Ammon's horn (tissue), 1 donor: ENCODE results near the gene SLC10A4.
"Not testable (repeated sequence)": the region's sequence is repeated elsewhere in the genome, so short reads cannot be mapped to it uniquely, and the experiment has no call there.

Experiments used
- DNase-seq: peaks from one replicate; pipeline ENCODE4 v3.0.0-alpha.2; 2016; ENCODE audit warnings: low spot score

Gene SLC10A4, protein sequence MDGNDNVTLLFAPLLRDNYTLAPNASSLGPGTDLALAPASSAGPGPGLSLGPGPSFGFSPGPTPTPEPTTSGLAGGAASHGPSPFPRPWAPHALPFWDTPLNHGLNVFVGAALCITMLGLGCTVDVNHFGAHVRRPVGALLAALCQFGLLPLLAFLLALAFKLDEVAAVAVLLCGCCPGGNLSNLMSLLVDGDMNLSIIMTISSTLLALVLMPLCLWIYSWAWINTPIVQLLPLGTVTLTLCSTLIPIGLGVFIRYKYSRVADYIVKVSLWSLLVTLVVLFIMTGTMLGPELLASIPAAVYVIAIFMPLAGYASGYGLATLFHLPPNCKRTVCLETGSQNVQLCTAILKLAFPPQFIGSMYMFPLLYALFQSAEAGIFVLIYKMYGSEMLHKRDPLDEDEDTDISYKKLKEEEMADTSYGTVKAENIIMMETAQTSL

DNA sequence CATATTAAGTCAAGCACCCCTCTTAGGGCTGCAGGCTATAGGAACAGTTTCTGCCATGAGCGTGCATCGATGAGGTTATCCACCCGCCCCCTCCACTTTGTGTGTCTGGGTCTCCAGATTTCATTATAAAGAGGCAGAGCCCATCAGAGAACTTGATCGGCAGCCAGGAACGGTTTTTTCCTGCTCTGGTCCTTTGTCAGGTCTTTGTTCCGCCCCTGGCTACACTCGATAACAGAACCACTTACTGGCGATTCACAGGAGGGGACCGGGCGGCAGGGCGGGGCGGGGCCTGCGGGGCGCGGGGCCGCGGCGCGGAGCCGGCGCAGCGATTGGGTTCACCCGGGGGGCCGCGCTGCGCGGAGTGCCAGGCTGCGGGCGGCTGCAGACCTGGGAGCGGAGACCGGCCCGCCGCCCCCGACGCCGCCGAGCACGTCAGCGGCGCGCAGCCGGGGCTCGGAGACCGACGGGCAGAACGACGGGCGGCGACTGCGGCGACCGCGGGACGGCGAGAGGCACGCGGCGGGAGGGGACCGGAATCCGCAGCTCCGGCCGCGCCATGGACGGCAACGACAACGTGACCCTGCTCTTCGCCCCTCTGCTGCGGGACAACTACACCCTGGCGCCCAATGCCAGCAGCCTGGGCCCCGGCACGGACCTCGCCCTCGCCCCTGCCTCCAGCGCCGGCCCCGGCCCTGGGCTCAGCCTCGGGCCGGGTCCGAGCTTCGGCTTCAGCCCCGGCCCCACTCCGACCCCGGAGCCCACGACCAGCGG is at the start of gene SLC10A4:
SLC10A4 (plus strand) TSS at position 338 of the 771 bp plus-strand sequence; CDS start at position 557, 219 bp downstream.
- no peak for DNase-seq

DNA sequence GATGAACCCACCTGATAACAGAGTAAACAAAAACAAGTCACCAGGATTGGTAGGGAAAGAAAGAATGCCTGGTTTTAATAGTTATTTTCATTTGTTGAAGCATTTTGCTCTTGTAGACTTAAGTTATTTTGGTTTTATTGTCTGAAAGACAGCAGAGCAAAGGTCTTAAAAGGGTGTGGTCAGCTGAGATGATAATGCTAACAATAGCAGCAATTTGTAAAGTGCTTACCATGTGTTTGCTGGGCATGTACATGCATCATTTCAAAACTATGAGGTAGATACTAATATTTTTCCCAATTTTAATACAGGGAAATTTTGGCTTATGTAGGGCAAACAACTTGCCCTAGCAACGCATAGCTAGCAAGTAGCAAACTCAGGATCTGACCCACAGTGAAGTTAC is 46.8 kb upstream of the SLC10A4 start:
- no peak for DNase-seq

DNA sequence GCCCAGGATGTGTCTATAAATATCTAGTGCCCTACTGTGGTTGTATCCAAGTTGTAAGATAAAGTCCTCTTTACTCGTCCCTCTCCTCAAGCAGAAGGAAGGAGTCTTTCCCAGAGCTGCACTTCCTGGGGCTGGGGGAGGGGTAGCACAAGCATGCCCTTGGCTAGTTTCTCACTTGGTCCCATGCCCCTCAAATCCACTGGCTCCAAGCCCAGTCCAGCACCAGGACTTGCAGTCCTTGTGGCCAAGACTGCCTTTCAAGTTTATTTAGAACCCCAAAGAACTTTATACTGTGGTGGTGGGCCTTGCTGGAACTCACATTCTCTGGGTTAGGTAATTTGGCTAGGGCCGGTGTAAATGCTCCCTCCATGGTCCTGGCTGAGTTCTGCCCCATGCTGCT is 43.2 kb upstream of the SLC10A4 start:
- DNase-seq: peak; percentile 53

DNA sequence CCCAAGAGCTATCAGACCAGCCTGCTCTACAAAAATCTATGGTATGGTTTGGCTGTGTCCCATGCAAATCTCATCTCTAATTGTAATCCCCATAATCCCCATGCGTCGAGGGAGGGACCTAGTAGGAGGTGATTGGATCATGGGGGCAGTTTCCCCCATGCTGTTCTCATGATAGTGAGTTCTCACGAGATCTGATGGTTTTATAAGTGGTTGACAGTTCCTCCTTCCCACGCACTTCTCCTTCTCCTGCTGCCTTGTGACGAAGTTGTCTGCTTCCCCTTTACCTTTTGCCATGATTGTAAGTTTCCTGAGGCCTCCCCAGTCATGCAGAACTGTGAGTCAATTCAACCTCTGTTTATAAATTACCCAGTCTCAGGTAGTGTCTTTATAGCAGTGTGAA is 42.2 kb upstream of the SLC10A4 start:
- not testable (repeated sequence) for DNase-seq

DNA sequence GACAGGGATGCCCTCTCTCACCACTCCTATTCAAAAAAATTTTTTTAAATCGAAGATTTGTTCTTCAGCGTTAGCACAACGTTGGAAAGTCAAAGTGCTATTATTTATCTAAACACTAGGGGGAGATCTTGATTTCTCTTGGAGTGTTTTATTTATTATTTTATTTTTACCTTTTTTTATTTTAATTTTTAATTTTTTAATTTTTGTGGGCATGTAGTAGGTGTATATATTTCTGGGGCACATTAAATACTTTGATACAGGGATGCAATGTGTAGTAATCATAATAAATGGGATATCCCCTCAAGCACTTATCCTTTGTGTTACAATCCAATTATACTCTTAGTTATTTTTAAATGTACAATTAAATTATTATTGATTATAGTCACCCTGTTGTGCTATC is 37.4 kb upstream of the SLC10A4 start:
- DNase-seq: no peak

DNA sequence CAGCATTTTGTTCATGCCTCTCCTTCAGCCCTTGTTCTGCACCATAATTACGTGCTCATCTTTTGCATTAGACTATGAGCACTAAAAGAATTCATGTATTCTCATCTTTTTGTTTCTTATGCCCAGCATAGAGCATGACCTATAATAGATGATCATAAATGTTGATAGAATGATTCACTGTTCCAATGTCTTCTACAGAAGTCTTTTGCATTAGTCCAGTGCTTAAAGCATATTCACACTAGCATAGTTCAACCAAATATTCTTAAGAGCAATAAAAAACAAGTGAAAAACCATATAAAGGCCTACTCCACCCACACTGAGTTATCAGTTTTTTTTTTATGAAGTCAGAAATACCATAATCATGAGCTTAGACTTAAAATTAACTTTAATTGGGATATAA is 36.5 kb upstream of the SLC10A4 start:
- DNase-seq: no peak

DNA sequence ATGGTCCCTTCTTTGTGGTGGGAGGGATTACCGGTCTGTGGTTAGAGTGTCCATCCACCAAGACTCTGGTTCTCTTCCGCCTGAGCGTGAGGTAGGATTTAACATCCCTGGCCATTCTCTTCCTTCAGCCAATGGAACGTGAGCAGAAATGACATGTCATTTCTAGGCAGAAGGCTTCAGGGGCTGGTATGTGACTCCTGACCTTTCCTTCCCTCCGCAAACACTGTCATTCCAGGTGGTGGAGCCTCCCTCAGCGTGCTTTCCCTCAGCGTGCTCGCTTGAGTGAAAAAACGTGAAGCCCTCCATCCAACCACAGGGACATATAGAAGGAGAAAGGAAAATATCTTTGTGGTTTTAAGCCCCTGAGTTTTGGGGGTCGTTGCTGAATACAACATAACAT is 34.0 kb upstream of the SLC10A4 start:
- no peak for DNase-seq

DNA sequence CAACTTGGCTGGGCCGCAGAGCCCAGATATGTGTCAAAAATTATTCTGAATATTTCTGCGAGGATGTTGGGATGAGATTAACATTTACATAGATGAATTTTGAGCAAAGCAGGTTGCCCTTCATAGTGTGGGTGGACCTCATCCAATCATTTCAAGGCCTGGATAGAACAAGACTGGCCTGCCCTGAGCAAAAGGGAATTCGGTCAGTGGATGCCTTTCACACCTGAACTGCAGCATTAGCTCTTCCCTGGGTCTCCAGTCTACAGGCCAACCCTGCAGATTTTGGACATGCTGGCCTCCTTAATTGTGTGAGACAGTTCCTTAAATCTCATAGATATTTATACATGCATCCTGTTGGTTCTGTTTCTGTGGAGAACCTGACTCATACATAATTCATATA is 32.4 kb upstream of the SLC10A4 start:
- no peak for DNase-seq

DNA sequence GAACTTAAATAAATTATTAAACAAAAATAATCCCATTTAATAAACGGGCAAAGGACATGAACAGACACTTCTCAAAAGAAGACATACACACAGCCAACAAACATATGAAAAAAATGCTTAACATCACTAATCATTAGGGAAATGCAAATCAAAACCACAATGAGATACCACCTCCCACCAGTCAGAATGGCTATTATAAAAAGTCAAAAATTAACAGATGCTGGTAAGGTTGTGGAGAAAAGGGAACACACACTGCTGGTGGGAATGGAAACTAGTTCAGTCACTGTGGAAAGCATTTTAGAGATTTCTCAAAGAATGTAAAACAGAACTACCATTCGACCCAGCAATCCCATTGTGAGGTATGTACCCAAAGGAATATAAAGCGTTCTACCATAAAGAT is 31.5 kb upstream of the SLC10A4 start:
- DNase-seq: not testable (repeated sequence)

DNA sequence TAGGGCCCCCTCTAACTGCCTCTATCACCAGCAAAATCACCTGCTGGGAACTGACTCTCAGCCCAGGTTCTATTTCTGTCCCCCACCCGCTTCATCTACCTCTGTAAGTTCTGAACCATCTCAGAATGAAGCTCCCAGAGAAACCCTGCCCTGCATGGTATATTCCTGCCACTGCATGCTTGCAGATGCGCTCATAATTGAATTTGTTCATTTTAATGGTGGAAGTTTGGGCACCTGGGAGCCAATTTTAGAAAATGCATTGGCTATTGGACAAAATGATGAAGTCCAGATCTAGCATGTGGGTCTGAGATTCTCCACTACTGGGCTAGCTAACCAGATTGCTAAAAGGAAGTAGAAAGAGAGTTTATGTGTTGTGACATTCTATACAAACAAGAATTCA is 28.6 kb upstream of the SLC10A4 start:
- DNase-seq: no peak

DNA sequence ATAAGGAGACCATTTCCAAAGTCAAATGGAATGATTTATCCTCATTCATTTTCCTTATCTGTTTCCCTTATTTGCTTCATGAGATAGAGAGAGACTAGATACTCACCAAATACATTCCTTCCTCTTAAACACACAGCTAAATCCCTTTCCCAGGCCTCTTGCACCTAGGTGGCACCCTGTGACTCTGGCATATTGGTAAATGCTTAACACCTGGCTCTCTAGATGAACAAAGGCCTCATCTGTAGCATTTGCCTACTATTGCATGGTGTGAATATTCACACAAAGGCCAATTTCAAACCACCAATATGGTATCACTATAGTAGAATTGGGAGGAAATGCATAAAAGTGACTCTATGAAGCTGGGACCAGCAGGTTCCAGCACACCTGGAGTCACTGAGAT is 22.1 kb upstream of the SLC10A4 start:
- no peak for DNase-seq

DNA sequence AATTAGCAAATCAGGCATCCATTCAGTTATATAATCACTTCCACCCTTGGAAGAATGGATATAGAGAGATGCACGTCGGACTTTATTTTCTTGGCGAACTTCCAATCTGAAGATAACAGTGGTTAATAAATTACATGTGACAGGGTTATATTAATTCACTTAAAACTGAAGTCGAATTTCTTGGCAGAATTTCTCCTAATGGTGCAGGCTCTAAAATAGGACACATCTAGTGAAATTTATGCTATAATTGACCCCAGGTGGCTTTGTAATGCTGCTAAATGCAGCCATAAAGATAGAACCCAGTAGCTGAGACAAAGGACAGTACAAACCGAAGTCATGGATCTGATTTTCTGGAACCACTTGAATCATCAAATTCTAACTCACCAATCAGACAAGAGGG is 20.8 kb upstream of the SLC10A4 start:
- DNase-seq: no peak

DNA sequence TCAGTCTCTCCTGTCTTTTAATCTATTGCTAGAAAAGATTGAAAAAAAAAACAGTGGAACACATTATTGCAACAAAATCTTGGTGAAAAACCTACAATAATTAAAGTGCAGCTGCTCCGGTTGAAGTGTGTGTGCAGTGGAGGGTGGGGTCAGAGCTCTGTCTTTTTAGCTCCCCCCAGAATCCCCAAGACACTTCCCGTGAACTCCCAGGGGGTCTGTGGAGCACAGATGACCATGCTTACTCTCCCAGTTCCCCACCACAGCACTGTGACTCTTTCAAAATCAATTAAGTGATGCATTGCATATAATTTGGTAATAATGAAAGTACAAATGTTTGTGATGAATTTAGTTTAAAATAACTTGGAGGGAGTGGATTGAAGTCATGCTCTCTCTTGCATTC is 15.7 kb upstream of the SLC10A4 start:
- no peak for DNase-seq

DNA sequence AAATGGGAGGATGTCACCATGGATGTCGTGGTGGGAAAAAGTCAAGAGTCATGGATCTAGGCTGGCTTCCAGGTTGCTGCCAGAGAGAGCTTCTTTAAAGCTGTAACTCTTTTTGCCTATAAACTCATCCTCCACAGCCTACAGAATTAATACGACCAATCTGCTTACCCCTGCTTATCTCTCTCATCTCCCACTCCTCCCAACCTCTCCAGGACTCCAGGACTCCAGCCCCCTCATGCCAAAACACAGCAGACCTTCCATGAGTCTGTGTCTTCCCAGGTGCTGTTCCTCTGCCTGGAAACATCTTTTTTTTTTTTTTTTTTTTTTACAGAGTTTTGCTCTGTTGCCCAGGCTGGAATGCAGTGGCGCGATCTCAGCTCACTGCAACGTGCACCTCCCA is 15.3 kb upstream of the SLC10A4 start:
- DNase-seq: no peak

DNA sequence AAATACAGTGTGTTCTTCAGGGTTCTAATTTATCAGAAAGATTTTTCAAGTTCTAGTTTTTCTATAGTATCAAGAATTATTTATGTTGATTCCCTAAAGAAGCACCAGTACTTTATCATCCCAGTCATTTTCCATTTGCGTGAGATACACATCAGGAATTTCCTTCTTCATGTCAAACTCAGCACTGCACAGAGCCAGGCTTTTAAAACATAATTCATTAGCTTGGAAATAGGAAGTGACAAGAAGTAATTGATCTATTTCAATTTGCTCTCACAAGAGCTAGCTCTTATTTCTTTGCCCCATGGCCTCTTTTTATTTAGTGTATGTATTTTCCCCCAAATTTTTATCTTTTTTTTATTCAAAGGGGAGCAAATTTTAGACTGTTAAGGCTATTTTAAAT is 13.0 kb upstream of the SLC10A4 start:
- no peak for DNase-seq

DNA sequence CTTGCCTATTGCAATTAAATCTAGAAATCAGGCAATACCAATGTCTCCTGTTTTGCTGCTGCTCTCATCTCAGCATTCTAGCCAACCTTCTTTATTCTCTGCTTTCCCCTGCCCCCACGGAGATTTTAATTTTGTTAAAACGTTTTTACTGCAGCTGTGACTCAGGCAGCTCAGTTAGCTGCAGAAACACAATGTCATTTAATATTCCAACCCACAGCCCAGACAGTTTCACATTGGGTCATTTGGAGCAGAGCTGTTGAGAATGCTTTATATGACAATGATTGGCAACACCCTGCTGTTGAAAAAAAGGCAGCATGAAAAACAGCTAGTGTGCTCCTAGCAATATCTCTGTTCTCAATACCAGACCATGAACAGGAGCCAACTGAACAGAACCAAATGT is 12.6 kb upstream of the SLC10A4 start:
- peak; percentile 71 for DNase-seq

DNA sequence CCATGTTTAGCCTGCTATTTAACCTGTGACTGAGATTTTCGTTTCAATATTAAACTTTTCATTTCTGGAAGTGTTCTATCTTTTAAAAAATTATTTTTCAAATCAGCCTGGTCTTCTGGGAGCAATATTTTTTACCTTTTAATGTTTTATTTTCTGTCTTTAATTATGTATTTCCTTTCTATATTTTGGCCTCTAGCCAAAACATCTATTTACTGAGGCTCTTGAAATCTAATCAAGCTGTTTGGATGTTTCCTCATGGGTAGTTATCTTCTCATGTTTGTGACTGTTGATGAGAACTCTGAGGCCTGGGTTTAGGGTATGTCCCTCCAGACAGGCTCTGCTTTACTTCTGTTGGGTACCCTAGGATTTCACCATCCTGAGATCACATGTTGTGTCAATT is 10.3 kb upstream of the SLC10A4 start:
- DNase-seq: no peak

DNA sequence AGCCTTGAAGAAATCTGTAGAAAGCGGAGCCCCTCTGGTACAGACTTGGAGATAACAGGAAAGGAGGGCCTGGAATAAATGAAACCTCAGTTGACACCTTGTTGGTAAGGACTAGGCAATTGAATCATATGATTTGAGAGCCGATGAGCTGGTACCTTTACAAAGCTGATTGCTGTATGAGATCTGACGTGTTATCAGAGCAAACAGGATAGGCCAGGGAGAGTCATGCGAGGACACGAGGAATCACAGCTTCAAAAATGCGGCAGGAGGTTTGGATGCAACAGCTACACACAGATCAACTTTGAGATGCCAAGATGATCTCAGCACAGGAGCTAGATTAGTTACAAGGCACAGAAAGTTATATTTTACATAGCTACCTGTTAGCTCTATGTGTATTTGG is 7.4 kb upstream of the SLC10A4 start:
- DNase-seq: no peak

DNA sequence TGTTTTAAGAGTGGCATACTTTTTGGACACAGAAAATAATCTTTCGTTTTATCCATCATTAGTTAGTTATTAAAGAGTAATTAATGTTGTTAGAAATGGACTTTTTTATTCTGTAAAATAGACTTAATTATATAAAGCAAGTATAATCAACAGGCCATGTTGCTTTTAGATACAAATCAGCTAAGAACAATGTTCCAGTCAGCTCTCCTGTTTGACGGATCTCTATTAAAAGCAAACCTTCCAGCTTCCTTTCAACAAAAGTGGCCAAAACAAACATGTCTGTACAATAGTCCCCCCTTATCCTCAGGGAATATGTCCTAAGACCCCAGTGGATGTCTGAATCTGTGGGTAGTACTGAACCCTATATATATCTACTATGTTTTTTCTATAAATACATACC is 4.9 kb upstream of the SLC10A4 start:
- DNase-seq: no peak

DNA sequence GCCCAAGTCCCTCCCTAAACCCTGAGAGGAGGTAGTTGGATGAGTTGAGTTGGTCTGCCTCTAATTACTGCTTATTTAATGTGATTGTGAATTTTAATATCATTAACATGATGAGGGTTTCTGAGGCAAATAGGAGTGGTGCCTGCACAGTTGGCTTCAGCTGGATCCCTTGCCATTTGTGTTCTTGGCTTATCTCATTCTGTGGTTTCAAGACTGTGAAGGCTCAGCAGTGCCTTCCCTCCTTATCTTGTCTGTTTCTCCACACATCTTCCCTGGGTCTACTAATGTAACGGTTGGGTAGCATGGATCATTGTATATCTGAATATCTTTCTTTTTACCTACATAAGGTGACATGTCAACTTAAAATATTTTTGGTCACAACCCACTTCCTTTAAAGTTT is 1.6 kb upstream of the SLC10A4 start:
- no peak for DNase-seq

DNA sequence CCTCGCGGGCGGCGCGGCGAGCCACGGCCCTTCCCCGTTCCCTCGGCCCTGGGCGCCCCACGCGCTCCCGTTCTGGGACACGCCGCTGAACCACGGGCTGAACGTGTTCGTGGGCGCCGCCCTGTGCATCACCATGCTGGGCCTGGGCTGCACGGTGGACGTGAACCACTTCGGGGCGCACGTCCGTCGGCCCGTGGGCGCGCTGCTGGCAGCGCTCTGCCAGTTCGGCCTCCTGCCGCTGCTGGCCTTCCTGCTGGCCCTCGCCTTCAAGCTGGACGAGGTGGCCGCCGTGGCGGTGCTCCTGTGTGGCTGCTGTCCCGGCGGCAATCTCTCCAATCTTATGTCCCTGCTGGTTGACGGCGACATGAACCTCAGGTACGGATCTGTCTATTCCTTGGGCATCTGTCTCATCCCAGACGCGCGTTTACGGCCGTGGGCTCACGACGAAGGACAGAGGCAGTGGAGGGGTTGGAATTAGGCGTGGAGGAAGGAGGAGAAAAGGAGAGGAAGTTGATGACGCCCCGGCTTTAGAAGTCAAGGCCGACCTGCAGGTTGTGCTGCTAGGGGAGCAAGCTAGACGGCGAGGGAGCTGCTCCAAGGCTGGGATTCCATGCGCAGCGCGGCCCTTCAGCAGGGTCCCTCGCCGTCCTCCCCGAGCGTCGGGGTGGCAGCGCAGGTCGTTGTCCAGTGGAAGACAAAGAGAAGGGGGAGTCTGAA is 792 bp downstream of the SLC10A4 start:
- DNase-seq: no peak

DNA sequence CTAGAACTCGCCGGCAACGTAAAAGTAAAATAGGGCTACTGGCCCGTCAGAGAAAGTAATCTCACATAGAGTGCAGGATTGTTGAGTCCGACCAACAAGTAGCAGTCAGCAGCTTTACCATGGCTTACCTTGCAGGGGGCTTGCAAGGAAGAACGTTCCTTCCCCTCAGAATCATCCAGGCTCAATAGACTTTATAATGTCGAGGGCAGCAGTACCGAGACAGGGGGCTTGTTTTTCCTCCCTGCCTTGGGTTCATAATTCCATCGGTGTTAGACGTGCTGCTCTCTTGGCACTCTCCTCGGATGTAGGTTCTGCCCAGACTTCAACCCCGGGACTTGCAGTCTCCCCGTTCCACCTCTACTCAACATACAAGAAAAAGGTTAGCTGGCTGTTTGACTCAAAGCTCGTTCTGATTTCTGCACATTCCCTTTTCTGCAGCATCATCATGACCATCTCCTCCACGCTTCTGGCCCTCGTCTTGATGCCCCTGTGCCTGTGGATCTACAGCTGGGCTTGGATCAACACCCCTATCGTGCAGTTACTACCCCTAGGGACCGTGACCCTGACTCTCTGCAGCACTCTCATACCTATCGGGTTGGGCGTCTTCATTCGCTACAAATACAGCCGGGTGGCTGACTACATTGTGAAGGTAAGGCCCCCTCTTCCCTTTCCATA is 1.5 kb downstream of the SLC10A4 start:
- no peak for DNase-seq
